ENCODE results near the gene SMIM23. TPM values are rescaled to one million over a fixed set of nuclear protein-coding genes. Genes with fewer than 3 reads are reported as not detected.

The SMIM23 gene
- total RNA-seq, 1 experiment from 2014 or later, result not detected

DNA sequence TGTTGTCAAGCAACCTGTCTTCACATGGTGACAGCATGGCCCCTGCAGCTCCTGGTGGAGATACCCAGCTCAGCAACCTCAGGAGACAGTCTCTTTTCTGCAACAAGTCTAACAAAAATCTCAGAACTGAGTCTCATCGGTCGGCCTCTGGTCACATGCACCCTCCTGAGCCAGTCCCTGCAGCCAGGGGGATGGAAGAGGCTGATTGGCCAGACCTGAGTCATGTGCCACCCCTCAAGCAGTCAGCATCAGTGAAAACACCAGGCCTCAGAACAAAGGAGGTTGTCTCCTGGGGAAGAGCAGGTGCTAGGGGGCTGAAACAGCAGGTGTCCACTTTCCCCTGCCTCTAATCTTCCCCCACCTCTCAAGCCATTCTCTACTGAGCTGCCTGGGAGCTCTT lies 54.4 kb downstream of the SMIM23 start:
- ChIA-PET CTCF (no interaction called here), POLR2A (ENCODE audit: unreplicated experiment) (no interaction called here)
- TF ChIP-seq, protein P1, sequence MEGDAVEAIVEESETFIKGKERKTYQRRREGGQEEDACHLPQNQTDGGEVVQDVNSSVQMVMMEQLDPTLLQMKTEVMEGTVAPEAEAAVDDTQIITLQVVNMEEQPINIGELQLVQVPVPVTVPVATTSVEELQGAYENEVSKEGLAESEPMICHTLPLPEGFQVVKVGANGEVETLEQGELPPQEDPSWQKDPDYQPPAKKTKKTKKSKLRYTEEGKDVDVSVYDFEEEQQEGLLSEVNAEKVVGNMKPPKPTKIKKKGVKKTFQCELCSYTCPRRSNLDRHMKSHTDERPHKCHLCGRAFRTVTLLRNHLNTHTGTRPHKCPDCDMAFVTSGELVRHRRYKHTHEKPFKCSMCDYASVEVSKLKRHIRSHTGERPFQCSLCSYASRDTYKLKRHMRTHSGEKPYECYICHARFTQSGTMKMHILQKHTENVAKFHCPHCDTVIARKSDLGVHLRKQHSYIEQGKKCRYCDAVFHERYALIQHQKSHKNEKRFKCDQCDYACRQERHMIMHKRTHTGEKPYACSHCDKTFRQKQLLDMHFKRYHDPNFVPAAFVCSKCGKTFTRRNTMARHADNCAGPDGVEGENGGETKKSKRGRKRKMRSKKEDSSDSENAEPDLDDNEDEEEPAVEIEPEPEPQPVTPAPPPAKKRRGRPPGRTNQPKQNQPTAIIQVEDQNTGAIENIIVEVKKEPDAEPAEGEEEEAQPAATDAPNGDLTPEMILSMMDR (conservative IDR thresholded peaks at IDR 0.05; ENCODE audit: low read depth, low read length), result no peak
- no peak for TF ChIP-seq EZH2 (IDR thresholded peaks at IDR 0.05; ENCODE audit: low read length, unreplicated experiment)
- no peak for TF ChIP-seq EZH2phosphoT487 (IDR thresholded peaks at IDR 0.05; ENCODE audit: borderline replicate concordance, low read length)
- Histone ChIP-seq H3K27ac (ENCODE audit: low read length) (no peak overlapping the region), H3K9ac (ENCODE audit: low read length) (no peak overlapping the region), H3K4me1 (ENCODE audit: insufficient read depth, low read length) (no peaks in the 10 kb centered on the region), H3K4me2 (ENCODE audit: low read length) (no peak overlapping the region), H3K9me3 (ENCODE audit: low read length) (no peaks in the 10 kb centered on the region), H3K79me2 (ENCODE audit: low read length) (no peaks in the 10 kb centered on the region), H3K36me3 (ENCODE audit: low read depth, low read length) (no peaks in the 10 kb centered on the region), H4K20me1 (ENCODE audit: low read length) (no peaks in the 10 kb centered on the region), H2AFZ (ENCODE audit: low read length) (no peak overlapping the region), H3K27me3 (ENCODE audit: low read length) (no peaks in the 10 kb centered on the region), H3F3A (ENCODE audit: low read length, unreplicated experiment) (no peaks in the 10 kb centered on the region), H3K4me3 (ENCODE audit: low read length) (no peak overlapping the region), H3K9me2 (replicated peaks; ENCODE audit: low read length) (no peaks in the 10 kb centered on the region)
- ATAC-seq (no peak), DNase-seq (no peak)
- no TSS peak for BruUV-seq (replicated peaks)
- intact Hi-C loops (cut with micrococcal nuclease), result no loop called here

Other genes with a start within 250 kb of the SMIM23 start
- gene FBXW11, start 220.8 kb downstream of the SMIM23 start, total RNA-seq (2014; rRNA removed), result 62.8 and 69.2 TPM in 2 replicates